Heart left ventricle (tissue), 16 donors: ENCODE data around the gene CD34. TPM values are rescaled to one million over a fixed set of nuclear protein-coding genes. Genes with fewer than 3 reads are reported as not detected.

ENCODE experiments used
- ATAC-seq, 4 donors: fragments of 200-7000 bp; cut with Tn5 transposase; one replicate each; pipeline ENCODE4 v1.9.1; 2020 to 2022; ENCODE audit warnings: moderate library complexity in 4 of 4, mild to moderate bottlenecking in 3 of 4, moderate number of reproducible peaks in 1 of 4
- DNase-seq, 5 donors: peaks; one replicate each; pipeline ENCODE4 v3.0.0-alpha.2; 2020
- H3K27ac ChIP-seq, 12 donors: fragments of 200-600 bp; sonication (generic) in 4 of 12; one replicate each; pipeline versions ENCODE4 v1.5.0 to v1.8.0; 2016 to 2022; ENCODE audit warnings: mild to moderate bottlenecking in 2 of 12
- H3K27me3 ChIP-seq, 9 donors: fragments of 200-600 bp; sonication (generic) in 2 of 9; one replicate each; pipeline versions ENCODE4 v1.5.1 to v1.8.0; 2016 to 2022; ENCODE audit warnings: mild to moderate bottlenecking in 3 of 9
- H3K36me3 ChIP-seq, 9 donors: fragments of 200-600 bp; sonication (generic) in 2 of 9; one replicate each; pipeline versions ENCODE4 v1.5.0 to v1.8.0; 2018 to 2022; ENCODE audit warnings: mild to moderate bottlenecking in 2 of 9
- H3K4me1 ChIP-seq, 12 donors: fragments of 200-600 bp; sonication (generic) in 4 of 12; one replicate each; pipeline versions ENCODE4 v1.5.0 to v1.8.0; 2016 to 2022; ENCODE audit warnings: mild to moderate bottlenecking in 3 of 12
- H3K4me3 ChIP-seq, 12 donors: fragments of 200-600 bp; sonication (generic) in 4 of 12; one replicate each; pipeline versions ENCODE4 v1.5.0 to v1.8.0; 2017 to 2022; ENCODE audit warnings: mild to moderate bottlenecking in 9 of 12, moderate library complexity in 4 of 12
- H3K9me3 ChIP-seq, 12 donors: fragments of 200-600 bp; sonication (generic) in 4 of 12; one replicate each; pipeline versions ENCODE4 v1.5.0 to v1.8.0; 2016 to 2022; ENCODE audit warnings: mild to moderate bottlenecking in 1 of 12
- POLR2A ChIP-seq, 2 donors: fragments of 450-650 bp; IDR thresholded peaks; one replicate each; pipeline ENCODE4 v1.6.1; 2017; ENCODE audit warnings: antibody characterized with exemption in 2 of 2, mild to moderate bottlenecking in 2 of 2, moderate library complexity in 2 of 2
- WGBS, 4 donors: extraction: QIAGEN DNeasy Blood & Tissue Kit in 2 of 4; methylation state at CpG; one replicate each; pipeline versions ENCODE4 v1.1.5 to v1.1.7; 2013 to 2018; 5-methylcytosine and 5-hydroxymethylcytosine counted together
- intact Hi-C, 10 donors: fragments of 100-400 bp; cut with DNase I; formaldehyde crosslinking; loops; one replicate each; pipeline versions ENCODE4 v1.11.1 to v1.14.2; 2022
- polyA plus RNA-seq, 2 donors: library from polyadenylated mRNA; stranded (reverse); fragments of 200-250 nt; gene quantifications; one replicate each; pipeline ENCODE4 v1.2.3, GENCODE V29; 2013
- total RNA-seq, 9 donors: library from RNA; depleted of rRNA in 2 of 9; stranded (reverse); fragments of >200 nt in 2 of 9; fragmentation: NEBNext Ultra II Directional in 3 of 9; extraction: Animal tissue kit (Norgen Biotek cat#: 25700) in 3 of 9; gene quantifications; one replicate each; pipeline versions ENCODE4 v1.1.0 to v1.2.4, GENCODE V29; 2016 to 2023
- TF ChIP-seq, protein P1 (sequence below), 12 donors: fragments of 200-600 bp; sonication (generic) in 4 of 12; IDR thresholded peaks; one replicate each; pipeline versions ENCODE4 v1.5.0 to v1.8.0; 2018 to 2022; ENCODE audit warnings: antibody characterized with exemption in 12 of 12, mild to moderate bottlenecking in 5 of 12
- donor health status: ischemic (EF 13 %, LVEDD 7.1; RV severe dilation, severe dysfunction).
- donor health status: healthy with polysubstance abuse.
- donor health status: DM: no; HTN: yes; CAD: no.
- donor health status: DM: no; HTN: no; CAD: no.
- donor health status: ischemic (EF 25% LVEDD 6.9; RV normal size, moderate dysfunction).
- donor health status: ischemic (EF 25% LVEDD 5.7; RV mildly dilated, moderate dysfunction).
- donor health status: healthy.
- donor health status: DM: yes; HTN: yes; CAD: no.
- donor health status: ischemic (EF 35%, LVEDD 5.7; RV mildly dilated, moderate dysfunction).
- donor health status: nonischemic (EF 11% LVEDD 7.7; RV severe dilation, severe dysfunction).
- donor health status: DM: yes; HTN: yes; CAD: no.
- donor health status: PGD.
- donor health status: ischemic (EF 29% LVEDD 5.4; RV normal size, mild dysfunction).
- donor health status: nonischemic (EF 23%, LVEDD 6.1; RV moderate dilation, normal function).

The CD34 gene
- total and polyA plus RNA-seq, 11 donors = 37.4 to 103 (median 63.0) TPM

DNA sequence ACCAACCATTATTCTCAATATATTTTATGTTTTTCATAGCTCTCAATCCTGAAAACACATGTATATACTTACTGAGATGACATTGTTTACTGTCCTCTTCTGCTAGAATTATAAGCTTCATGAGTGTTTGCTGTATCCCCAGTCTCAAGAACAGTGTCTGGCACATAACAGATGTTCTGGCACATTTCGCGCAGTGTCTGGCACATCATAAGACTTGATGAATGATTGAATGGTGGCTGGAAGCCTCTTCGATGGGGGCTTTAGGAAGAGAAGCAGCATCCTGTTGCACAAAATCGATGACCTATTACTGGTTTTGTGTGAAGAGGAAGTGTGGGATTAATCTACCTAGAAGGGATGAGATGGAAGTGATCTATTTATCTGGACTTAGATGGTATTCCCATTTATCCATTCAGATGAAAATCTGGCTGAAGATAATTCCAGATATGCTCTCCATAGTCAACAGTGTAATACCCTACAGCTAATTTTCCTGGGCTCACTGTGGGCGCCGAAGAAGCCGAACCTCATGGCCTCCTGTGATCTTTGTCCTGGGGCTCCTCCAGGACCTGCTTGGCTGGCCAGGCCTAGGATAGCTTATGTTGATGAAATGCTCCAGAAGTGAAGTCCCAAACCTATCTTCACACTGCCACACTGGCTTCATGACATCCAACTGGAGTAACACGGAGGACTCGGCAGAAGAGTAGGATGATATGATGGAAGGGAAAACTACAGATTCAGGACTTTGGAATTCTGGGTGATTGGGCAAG, 26.5 kb downstream of the CD34 start:
- DNase-seq (peak in 1 of 5 donors; percentile 17), ATAC-seq (no peak)
- Histone ChIP-seq H3K27me3 (no peaks in the 10 kb centered on the region), H3K36me3 (peaks cover 0 to 47% (median 6%) of the 10 kb centered on the region in 9 donors), H3K4me1 (peaks cover 12 to 75% (median 47%) of the 10 kb centered on the region in 12 donors), H3K4me3 (no peak overlapping the region), H3K9me3 (no peaks in the 10 kb centered on the region), H3K27ac (peak overlapping the region in 11 of 12 donors; percentile 23 to 91 (median 73))
- TF ChIP-seq, protein P1, sequence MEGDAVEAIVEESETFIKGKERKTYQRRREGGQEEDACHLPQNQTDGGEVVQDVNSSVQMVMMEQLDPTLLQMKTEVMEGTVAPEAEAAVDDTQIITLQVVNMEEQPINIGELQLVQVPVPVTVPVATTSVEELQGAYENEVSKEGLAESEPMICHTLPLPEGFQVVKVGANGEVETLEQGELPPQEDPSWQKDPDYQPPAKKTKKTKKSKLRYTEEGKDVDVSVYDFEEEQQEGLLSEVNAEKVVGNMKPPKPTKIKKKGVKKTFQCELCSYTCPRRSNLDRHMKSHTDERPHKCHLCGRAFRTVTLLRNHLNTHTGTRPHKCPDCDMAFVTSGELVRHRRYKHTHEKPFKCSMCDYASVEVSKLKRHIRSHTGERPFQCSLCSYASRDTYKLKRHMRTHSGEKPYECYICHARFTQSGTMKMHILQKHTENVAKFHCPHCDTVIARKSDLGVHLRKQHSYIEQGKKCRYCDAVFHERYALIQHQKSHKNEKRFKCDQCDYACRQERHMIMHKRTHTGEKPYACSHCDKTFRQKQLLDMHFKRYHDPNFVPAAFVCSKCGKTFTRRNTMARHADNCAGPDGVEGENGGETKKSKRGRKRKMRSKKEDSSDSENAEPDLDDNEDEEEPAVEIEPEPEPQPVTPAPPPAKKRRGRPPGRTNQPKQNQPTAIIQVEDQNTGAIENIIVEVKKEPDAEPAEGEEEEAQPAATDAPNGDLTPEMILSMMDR (IDR thresholded peaks at IDR 0.05) = no peak
- no peak for TF ChIP-seq POLR2A (IDR thresholded peaks at IDR 0.05)
- WGBS, 4 donors = 70 to 77% (median 74%) methylated on average over 9 of the region's 9 CpGs
- intact Hi-C loops = loop anchor here in 8 of 10 donors (1.0 to 10.0 kb wide), 8 partner anchors 78 to 360 kb away; partner anchors contain the start of gene PLXNA2 (in 2 of the 8)

DNA sequence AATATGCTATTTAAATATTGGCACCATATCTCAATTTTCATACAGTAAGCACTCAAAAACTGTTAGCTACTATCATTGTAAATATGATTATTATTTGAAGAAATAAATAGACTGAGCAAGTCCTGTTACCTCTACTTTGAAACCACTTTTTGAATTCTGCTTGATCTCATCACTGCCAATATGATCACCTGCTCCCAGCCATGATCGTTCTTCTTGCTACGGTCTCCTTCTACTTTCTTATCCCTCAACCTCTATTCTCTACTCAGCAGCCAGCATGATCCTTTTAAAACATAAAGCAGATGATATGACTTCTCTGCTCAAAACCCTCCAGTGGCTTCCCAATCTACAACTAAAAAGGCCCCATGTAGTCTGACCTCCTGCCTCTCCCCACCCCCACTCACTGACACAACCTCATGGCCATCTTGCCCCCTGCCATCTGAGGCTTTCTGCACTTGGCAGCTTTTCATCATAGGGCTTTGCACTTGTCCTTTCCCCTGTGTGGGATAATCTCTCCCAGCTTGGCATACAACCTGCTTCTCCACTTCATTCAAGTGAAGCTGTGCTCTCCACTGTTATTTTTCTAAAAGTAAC, 27.2 kb downstream of the CD34 start:
- Histone ChIP-seq H3K4me3 (peak overlapping the region in 2 of 12 donors; percentile 5 to 33), H3K9me3 (no peaks in the 10 kb centered on the region), H3K36me3 (peaks cover 0 to 43% (median 8%) of the 10 kb centered on the region in 9 donors), H3K27me3 (no peaks in the 10 kb centered on the region), H3K27ac (peak overlapping the region in 10 of 12 donors; percentile 23 to 91 (median 68)), H3K4me1 (peaks cover 5 to 68% (median 40%) of the 10 kb centered on the region in 12 donors)
- 76 to 88% (median 78%) methylated on average over 2 of the region's 2 CpGs for WGBS, 4 donors
- intact Hi-C loops = loop anchor here in 4 of 10 donors (1.0 to 10.0 kb wide), 3 partner anchors 79 to 361 kb away; partner anchors contain the start of gene PLXNA2 (in 2 of the 4)
- DNase-seq (no peak), ATAC-seq (no peak)
- TF ChIP-seq POLR2A (IDR thresholded peaks at IDR 0.05) = no peak
- TF ChIP-seq, protein P1 (IDR thresholded peaks at IDR 0.05) = no peak

DNA sequence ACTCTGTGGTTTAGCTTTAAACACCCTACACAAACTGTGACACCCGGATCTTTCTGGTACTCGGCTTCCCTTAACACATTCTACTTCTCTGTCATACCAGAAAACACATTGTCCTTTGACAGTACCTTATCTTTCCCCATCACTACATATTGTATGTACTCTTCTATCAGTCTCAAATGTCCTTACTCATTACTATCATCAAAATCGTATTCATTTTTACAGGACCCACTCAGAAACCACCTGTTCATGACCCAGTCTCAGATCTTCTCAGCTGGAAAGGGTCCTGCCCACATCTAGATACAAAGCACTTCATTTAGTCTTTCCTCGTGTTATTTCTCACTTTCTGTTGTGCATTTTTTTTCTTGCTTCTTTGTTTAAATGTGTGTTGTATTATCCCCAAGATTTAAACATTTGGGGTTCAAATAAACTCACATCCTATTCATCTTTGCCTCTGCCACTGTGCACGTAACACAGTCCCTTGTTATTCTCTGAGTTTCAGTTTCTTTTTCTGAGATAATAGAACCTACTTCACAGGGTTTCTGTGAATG, 27.7 kb downstream of the CD34 start:
- intact Hi-C loops = loop anchor here in 2 of 10 donors (10.0 kb wide), 1 partner anchor 362 kb away; the partner anchor contains the start of gene PLXNA2 (in 2 of the 2)
- no peaks in the 10 kb centered on the region for H3K27me3 ChIP-seq
- no peak for ATAC-seq
- no peak for TF ChIP-seq POLR2A (IDR thresholded peaks at IDR 0.05)
- TF ChIP-seq, protein P1 (IDR thresholded peaks at IDR 0.05) = no peak
- peak overlapping the region in 8 of 12 donors; percentile 7 to 91 (median 58) for H3K27ac ChIP-seq
- peak overlapping the region in 2 of 12 donors; percentile 5 to 33 for H3K4me3 ChIP-seq
- no peak for DNase-seq
- 53 to 60% (median 54%) methylated on average over 5 of the region's 5 CpGs for WGBS, 4 donors
- peaks cover 0 to 41% (median 8%) of the 10 kb centered on the region in 9 donors for H3K36me3 ChIP-seq
- no peaks in the 10 kb centered on the region for H3K9me3 ChIP-seq
- peaks cover 4 to 62% (median 34%) of the 10 kb centered on the region in 12 donors for H3K4me1 ChIP-seq
